Posterior cingulate gyrus (tissue), 11 donors: ENCODE results near the gene TBC1D2B.
A peak's percentile ranks its signal among the peaks of the same experiment; 100 is the strongest.

Experiments
- DNase-seq, 10 donors: peaks; one replicate each; pipeline versions ENCODE4 v3.0.0 to v3.0.0-alpha.2; 2020 to 2021; ENCODE audit warnings: mixed read lengths in 3 of 10
- intact Hi-C: fragments of 100-400 bp; cut with DNase I; formaldehyde crosslinking; loops from one replicate; pipeline ENCODE4 v1.15.1; 2023

TBC1D2B gene

GRCh38 chr15:78100886-78101285 is 23.4 kb upstream of the TBC1D2B start:
- peak in 2 of 10 donors; percentile 54 to 56 for DNase-seq
- intact Hi-C loops: no loop called here

- intact Hi-C loops: no loop called here
- DNase-seq: peak in 2 of 10 donors; percentile 53 to 65
Measured at GRCh38 chr15:78098131-78098755, 20.7 kb upstream of the TBC1D2B start.

GRCh38 chr15:78097667-78098066 is 20.2 kb upstream of the TBC1D2B start:
- DNase-seq: peak in 2 of 10 donors; percentile 54 to 66
- intact Hi-C loops: no loop called here

- DNase-seq: peak in 3 of 10 donors; percentile 5 to 52 (median 26)
Measured at GRCh38 chr15:78093242-78094020, 15.9 kb upstream of the TBC1D2B start.

GRCh38 chr15:78092261-78093041 is 14.9 kb upstream of the TBC1D2B start, which contains the start of gene SH2D7:
Gene SH2D7 (plus strand): TSS chr15:78092561. CDS start chr15:78092585, 24 bp downstream.
- peak in 3 of 10 donors; percentile 8 to 65 (median 58) for DNase-seq
- intact Hi-C loops: no loop called here

More at GRCh38 chr15:78093242-78094020, 15.9 kb upstream of the TBC1D2B start:
- intact Hi-C loops: no loop called here

GRCh38 chr15:78090422-78091063 is 13.0 kb upstream of the TBC1D2B start:
- no peak for DNase-seq
- intact Hi-C loops: no loop called here

- peak in 1 of 10 donors; percentile 28 for DNase-seq
Measured at GRCh38 chr15:78088773-78089080, 11.2 kb upstream of the TBC1D2B start.

GRCh38 chr15:78087951-78088772 is 10.7 kb upstream of the TBC1D2B start:
- intact Hi-C loops: no loop called here
- peak in 1 of 10 donors; percentile 35 for DNase-seq

More at GRCh38 chr15:78088773-78089080, 11.2 kb upstream of the TBC1D2B start:
- intact Hi-C loops: no loop called here

- intact Hi-C loops: no loop called here
- DNase-seq: no peak
Measured at GRCh38 chr15:78085928-78086327, 8.4 kb upstream of the TBC1D2B start.

GRCh38 chr15:78084449-78084750 is 6.9 kb upstream of the TBC1D2B start:
- peak in 2 of 10 donors; percentile 41 to 71 for DNase-seq
- intact Hi-C loops: no loop called here

- DNase-seq: peak in 2 of 10 donors; percentile 34 to 47
Measured at GRCh38 chr15:78083687-78084448, 6.4 kb upstream of the TBC1D2B start.

GRCh38 chr15:78083186-78083585 is 5.7 kb upstream of the TBC1D2B start:
- intact Hi-C loops: no loop called here
- peak in 2 of 10 donors; percentile 6 to 24 for DNase-seq

More at GRCh38 chr15:78083687-78084448, 6.4 kb upstream of the TBC1D2B start:
- intact Hi-C loops: no loop called here

- intact Hi-C loops: no loop called here
- peak in 2 of 10 donors; percentile 45 to 63 for DNase-seq
Measured at GRCh38 chr15:78082743-78083110, 5.2 kb upstream of the TBC1D2B start.

- peak in 1 of 10 donors; percentile 38 for DNase-seq
- intact Hi-C loops: no loop called here
Measured at GRCh38 chr15:78082106-78082742, 4.7 kb upstream of the TBC1D2B start.

GRCh38 chr15:78080088-78080460 is 2.6 kb upstream of the TBC1D2B start:
- intact Hi-C loops: no loop called here
- peak in 1 of 10 donors; percentile 72 for DNase-seq

- intact Hi-C loops: loop anchor here (10.0 kb wide), 1 partner anchor 75 kb away; no protein-coding TSS in a partner anchor
- DNase-seq: peak in 1 of 10 donors; percentile 67
Measured at GRCh38 chr15:78079298-78080087, 2.0 kb upstream of the TBC1D2B start.

GRCh38 chr15:78077871-78078210 is 330 bp upstream of the TBC1D2B start:
- no peak for DNase-seq
- intact Hi-C loops: loop anchor here (10.0 kb wide), 1 partner anchor 73 kb away; no protein-coding TSS in a partner anchor
